Measurements from ENCODE around the gene EXOC3L4.

The EXOC3L4 gene

GRCh38 chr14:103128631-103129300 lies 34.2 kb downstream of the EXOC3L4 start:
- Histone ChIP-seq H3K4me1 (ENCODE audit: control insufficient read depth, insufficient read depth, low read length) (peaks cover 8% of the 10 kb centered on the region), H3K27ac (ENCODE audit: insufficient read depth, low read depth, low read length, poor library complexity, severe bottlenecking) (no peak overlapping the region), H3K4me3 (ENCODE audit: insufficient read depth, low read depth, low read length) (no peak overlapping the region), H3K9me3 (ENCODE audit: control insufficient read depth, low read length) (no peaks in the 10 kb centered on the region), H3K27me3 (ENCODE audit: control insufficient read depth, insufficient read depth, low read length, poor library complexity, severe bottlenecking) (peaks cover 10% of the 10 kb centered on the region), H3K36me3 (ENCODE audit: control insufficient read depth, insufficient read depth, low read length) (no peaks in the 10 kb centered on the region)
- WGBS, 2 experiments, result 90 to 91% methylated on average over 13 of the region's 13 CpGs

- H3K9me3 ChIP-seq (ENCODE audit: control insufficient read depth, low read length), result no peaks in the 10 kb centered on the region
- peaks cover 4% of the 10 kb centered on the region for H3K27me3 ChIP-seq (ENCODE audit: control insufficient read depth, insufficient read depth, low read length, poor library complexity, severe bottlenecking)
- WGBS, 2 experiments, result 92% methylated on average over 12 of the region's 12 CpGs
- H3K4me1 ChIP-seq (ENCODE audit: control insufficient read depth, insufficient read depth, low read length), result peaks cover 2% of the 10 kb centered on the region
- no peaks in the 10 kb centered on the region for H3K36me3 ChIP-seq (ENCODE audit: control insufficient read depth, insufficient read depth, low read length)
- no peak overlapping the region for H3K27ac ChIP-seq (ENCODE audit: insufficient read depth, low read depth, low read length, poor library complexity, severe bottlenecking)
- no peak overlapping the region for H3K4me3 ChIP-seq (ENCODE audit: insufficient read depth, low read depth, low read length)
These were observed 34.9 kb downstream of the EXOC3L4 start for GRCh38 chr14:103129301-103130016.

GRCh38 chr14:103130017-103130764 lies 35.7 kb downstream of the EXOC3L4 start:
- 89 to 90% methylated on average over 26 of the region's 26 CpGs for WGBS, 2 experiments
- Histone ChIP-seq H3K27me3 (ENCODE audit: control insufficient read depth, insufficient read depth, low read length, poor library complexity, severe bottlenecking) (no peaks in the 10 kb centered on the region), H3K36me3 (ENCODE audit: control insufficient read depth, insufficient read depth, low read length) (no peaks in the 10 kb centered on the region), H3K9me3 (ENCODE audit: control insufficient read depth, low read length) (no peaks in the 10 kb centered on the region), H3K27ac (ENCODE audit: insufficient read depth, low read depth, low read length, poor library complexity, severe bottlenecking) (no peak overlapping the region), H3K4me3 (ENCODE audit: insufficient read depth, low read depth, low read length) (no peak overlapping the region), H3K4me1 (ENCODE audit: control insufficient read depth, insufficient read depth, low read length) (no peaks in the 10 kb centered on the region)

- Histone ChIP-seq H3K36me3 (ENCODE audit: control insufficient read depth, insufficient read depth, low read length) (no peaks in the 10 kb centered on the region), H3K4me3 (ENCODE audit: insufficient read depth, low read depth, low read length) (no peak overlapping the region), H3K4me1 (ENCODE audit: control insufficient read depth, insufficient read depth, low read length) (no peaks in the 10 kb centered on the region), H3K9me3 (ENCODE audit: control insufficient read depth, low read length) (no peaks in the 10 kb centered on the region), H3K27me3 (ENCODE audit: control insufficient read depth, insufficient read depth, low read length, poor library complexity, severe bottlenecking) (no peaks in the 10 kb centered on the region), H3K27ac (ENCODE audit: insufficient read depth, low read depth, low read length, poor library complexity, severe bottlenecking) (no peak overlapping the region)
- WGBS, 2 experiments, result 89 to 94% methylated on average over 8 of the region's 8 CpGs
These were observed 36.4 kb downstream of the EXOC3L4 start for GRCh38 chr14:103130965-103131364.

- no peaks in the 10 kb centered on the region for H3K27me3 ChIP-seq (ENCODE audit: control insufficient read depth, insufficient read depth, low read length, poor library complexity, severe bottlenecking)
These were observed 37.1 kb downstream of the EXOC3L4 start for GRCh38 chr14:103131580-103131979.

DNA sequence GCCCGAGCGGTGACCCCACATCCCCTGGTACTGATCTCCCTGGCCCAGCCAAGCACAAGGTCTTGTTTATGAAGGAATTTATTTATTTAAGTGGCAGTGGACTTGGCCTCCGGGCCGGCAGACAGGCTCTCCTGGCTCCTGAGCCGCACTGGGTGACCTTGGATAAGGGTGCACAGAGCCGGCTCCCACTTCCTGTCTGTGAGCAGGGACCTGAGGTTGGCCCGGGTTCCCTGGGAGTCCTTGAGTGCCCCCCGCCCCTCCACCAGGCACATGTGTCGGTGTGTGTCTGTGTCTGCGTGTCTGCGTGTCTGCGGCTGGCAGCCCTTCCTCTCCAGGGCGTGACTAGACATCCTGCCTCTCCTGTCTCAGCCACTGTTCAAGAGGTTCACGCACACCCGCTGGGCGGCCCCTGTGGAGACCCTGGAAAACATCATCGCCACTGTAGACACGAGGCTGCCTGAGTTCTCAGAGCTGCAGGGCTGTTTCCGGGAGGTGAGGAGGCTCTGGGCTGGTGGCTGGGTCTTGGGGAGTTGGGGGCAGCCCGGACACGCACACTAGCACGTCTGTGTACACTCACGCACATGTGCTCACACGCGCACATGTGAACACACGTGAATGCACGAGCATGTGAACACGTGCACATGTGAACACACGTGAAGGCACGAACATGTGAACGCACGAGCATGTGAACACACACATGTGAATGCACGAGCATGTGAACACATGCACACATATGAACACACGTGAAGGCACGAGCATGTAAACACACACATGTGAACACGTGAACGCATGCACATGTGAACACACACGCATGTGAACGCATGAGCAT lies 38.1 kb downstream of the EXOC3L4 start:
- H3K9me3 ChIP-seq (ENCODE audit: control insufficient read depth, low read length), result no peaks in the 10 kb centered on the region
- 89 to 91% methylated on average over 39 of the region's 39 CpGs for WGBS, 2 experiments
- no peaks in the 10 kb centered on the region for H3K4me1 ChIP-seq (ENCODE audit: control insufficient read depth, insufficient read depth, low read length)
- no peaks in the 10 kb centered on the region for H3K36me3 ChIP-seq (ENCODE audit: control insufficient read depth, insufficient read depth, low read length)
- H3K4me3 ChIP-seq (ENCODE audit: insufficient read depth, low read depth, low read length), result no peak overlapping the region
- H3K27me3 ChIP-seq (ENCODE audit: control insufficient read depth, insufficient read depth, low read length, poor library complexity, severe bottlenecking), result no peaks in the 10 kb centered on the region
- H3K27ac ChIP-seq (ENCODE audit: insufficient read depth, low read depth, low read length, poor library complexity, severe bottlenecking), result no peak overlapping the region

More at GRCh38 chr14:103131580-103131979, 37.1 kb downstream of the EXOC3L4 start:
- Histone ChIP-seq H3K4me1 (ENCODE audit: control insufficient read depth, insufficient read depth, low read length) (no peaks in the 10 kb centered on the region), H3K27ac (ENCODE audit: insufficient read depth, low read depth, low read length, poor library complexity, severe bottlenecking) (no peak overlapping the region), H3K36me3 (ENCODE audit: control insufficient read depth, insufficient read depth, low read length) (no peaks in the 10 kb centered on the region), H3K9me3 (ENCODE audit: control insufficient read depth, low read length) (no peaks in the 10 kb centered on the region), H3K4me3 (ENCODE audit: insufficient read depth, low read depth, low read length) (no peak overlapping the region)
- 93 to 96% methylated on average over 9 of the region's 9 CpGs for WGBS, 2 experiments

DNA sequence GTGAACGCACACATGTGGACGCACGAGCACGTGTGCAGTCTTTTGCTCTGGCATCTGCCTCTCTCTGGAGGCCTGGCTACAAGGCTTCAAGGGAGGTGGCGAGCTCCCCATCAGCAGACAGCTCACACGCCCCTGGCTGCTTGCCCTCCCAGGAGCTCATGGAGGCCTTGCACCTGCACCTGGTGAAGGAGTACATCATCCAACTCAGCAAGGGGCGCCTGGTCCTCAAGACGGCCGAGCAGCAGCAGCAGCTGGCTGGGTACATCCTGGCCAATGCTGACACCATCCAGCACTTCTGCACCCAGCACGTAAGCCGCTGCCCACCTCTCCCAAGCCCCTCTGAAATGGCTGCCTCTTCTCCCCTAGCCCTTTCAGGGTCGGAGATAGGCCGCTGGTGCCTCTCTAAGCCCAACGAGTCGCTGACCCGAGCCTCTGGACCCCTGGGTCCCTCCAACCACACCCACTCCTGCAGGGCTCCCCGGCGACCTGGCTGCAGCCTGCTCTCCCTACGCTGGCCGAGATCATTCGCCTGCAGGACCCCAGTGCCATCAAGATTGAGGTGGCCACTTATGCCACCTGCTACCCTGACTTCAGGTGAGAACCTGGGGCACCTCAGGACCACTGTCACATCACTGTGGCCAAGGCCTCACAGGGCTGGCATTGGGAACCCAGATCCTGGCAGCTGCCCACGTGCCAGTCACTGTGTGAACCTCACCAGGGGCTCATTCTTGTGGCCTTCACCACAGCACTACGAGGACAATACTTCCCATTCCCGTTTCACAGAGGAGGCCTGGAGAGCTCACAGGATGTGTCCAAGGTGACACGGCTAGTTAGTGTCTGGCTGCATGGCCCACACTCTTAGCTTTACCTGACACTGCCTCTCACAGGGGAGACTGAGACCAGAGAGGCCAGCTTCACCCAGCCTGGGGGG lies 39.0 kb downstream of the EXOC3L4 start:
- Histone ChIP-seq H3K36me3 (ENCODE audit: control insufficient read depth, insufficient read depth, low read length) (no peaks in the 10 kb centered on the region), H3K9me3 (ENCODE audit: control insufficient read depth, low read length) (no peaks in the 10 kb centered on the region), H3K4me1 (ENCODE audit: control insufficient read depth, insufficient read depth, low read length) (no peaks in the 10 kb centered on the region), H3K27me3 (ENCODE audit: control insufficient read depth, insufficient read depth, low read length, poor library complexity, severe bottlenecking) (peaks cover 3% of the 10 kb centered on the region), H3K4me3 (ENCODE audit: insufficient read depth, low read depth, low read length) (no peak overlapping the region), H3K27ac (ENCODE audit: insufficient read depth, low read depth, low read length, poor library complexity, severe bottlenecking) (no peak overlapping the region)
- WGBS, 2 experiments, result 93 to 94% methylated on average over 25 of the region's 25 CpGs

GRCh38 chr14:103134405-103134804 lies 39.9 kb downstream of the EXOC3L4 start:
- Histone ChIP-seq H3K9me3 (ENCODE audit: control insufficient read depth, low read length) (no peaks in the 10 kb centered on the region), H3K27ac (ENCODE audit: insufficient read depth, low read depth, low read length, poor library complexity, severe bottlenecking) (no peak overlapping the region), H3K27me3 (ENCODE audit: control insufficient read depth, insufficient read depth, low read length, poor library complexity, severe bottlenecking) (peaks cover 12% of the 10 kb centered on the region), H3K4me3 (ENCODE audit: insufficient read depth, low read depth, low read length) (no peak overlapping the region), H3K4me1 (ENCODE audit: control insufficient read depth, insufficient read depth, low read length) (peaks cover 4% of the 10 kb centered on the region), H3K36me3 (ENCODE audit: control insufficient read depth, insufficient read depth, low read length) (no peaks in the 10 kb centered on the region)
- 36 to 50% methylated on average over 2 of the region's 2 CpGs for WGBS, 2 experiments

DNA sequence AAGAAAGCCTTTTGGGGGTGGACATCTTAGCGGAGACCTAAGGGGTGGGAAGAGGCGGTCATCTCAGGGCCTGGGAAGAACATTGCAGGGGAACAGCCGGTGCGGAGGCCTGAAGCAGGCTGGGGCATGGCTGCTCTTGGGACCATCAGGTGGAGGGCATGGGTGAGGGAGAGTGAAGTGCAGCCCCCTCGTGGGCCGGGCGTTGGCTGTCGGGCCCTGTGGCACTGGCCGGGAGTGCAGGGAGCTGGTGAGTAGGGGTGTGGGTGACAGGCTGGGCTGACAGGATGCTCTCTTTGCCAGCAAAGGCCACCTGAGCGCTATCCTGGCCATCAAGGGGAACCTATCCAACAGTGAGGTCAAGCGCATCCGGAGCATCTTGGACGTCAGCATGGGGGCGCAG lies 40.4 kb downstream of the EXOC3L4 start:
- 92% methylated on average over 14 of the region's 14 CpGs for WGBS, 2 experiments
- no peak overlapping the region for H3K27ac ChIP-seq (ENCODE audit: insufficient read depth, low read depth, low read length, poor library complexity, severe bottlenecking)
- peaks cover 4% of the 10 kb centered on the region for H3K4me1 ChIP-seq (ENCODE audit: control insufficient read depth, insufficient read depth, low read length)
- peaks cover 17% of the 10 kb centered on the region for H3K27me3 ChIP-seq (ENCODE audit: control insufficient read depth, insufficient read depth, low read length, poor library complexity, severe bottlenecking)
- H3K4me3 ChIP-seq (ENCODE audit: insufficient read depth, low read depth, low read length), result no peak overlapping the region
- no peaks in the 10 kb centered on the region for H3K36me3 ChIP-seq (ENCODE audit: control insufficient read depth, insufficient read depth, low read length)
- H3K9me3 ChIP-seq (ENCODE audit: control insufficient read depth, low read length), result no peaks in the 10 kb centered on the region
